OCI-M1 (cell line): ENCODE data around the gene COG2.
"Not testable (repeated sequence)": the region's sequence is repeated elsewhere in the genome, so short reads cannot be mapped to it uniquely, and the experiment has no call there.

Experiments used
- DNase-seq: peaks from one replicate; lab custom pipeline; 2025; lab: John Stamatoyannopoulos, UW

The COG2 gene

GRCh38 chr1:230642263-230642959 lies at the start of gene COG2:
TSS of gene COG2 (plus strand) at chr1:230642481. CDS start at chr1:230642607, 126 bp downstream.
- peak; percentile 97 for DNase-seq

GRCh38 chr1:230592848-230593414 lies 49.4 kb upstream of the COG2 start:
- DNase-seq = no peak

- DNase-seq = no peak
Measured at GRCh38 chr1:230594214-230594773, 48.0 kb upstream of the COG2 start.

GRCh38 chr1:230595181-230595580 lies 47.1 kb upstream of the COG2 start:
- DNase-seq = no peak

GRCh38 chr1:230596306-230596705 lies 46.0 kb upstream of the COG2 start:
- DNase-seq = no peak

- DNase-seq = no peak
Measured at GRCh38 chr1:230598745-230599144, 43.5 kb upstream of the COG2 start.

GRCh38 chr1:230599926-230600656 lies 42.2 kb upstream of the COG2 start:
- no peak for DNase-seq

GRCh38 chr1:230600657-230601400 lies 41.5 kb upstream of the COG2 start:
- DNase-seq = not testable (repeated sequence)

- DNase-seq = no peak
Measured at GRCh38 chr1:230609208-230609607, 33.1 kb upstream of the COG2 start.

GRCh38 chr1:230610589-230610988 lies 31.7 kb upstream of the COG2 start:
- DNase-seq = no peak

GRCh38 chr1:230611128-230611877 lies 31.0 kb upstream of the COG2 start:
- DNase-seq = no peak

GRCh38 chr1:230611878-230612235 lies 30.4 kb upstream of the COG2 start:
- no peak for DNase-seq

- no peak for DNase-seq
Measured at GRCh38 chr1:230612651-230613050, 29.6 kb upstream of the COG2 start.

GRCh38 chr1:230614121-230614520 lies 28.2 kb upstream of the COG2 start:
- DNase-seq = no peak

- peak; percentile 17 for DNase-seq
Measured at GRCh38 chr1:230618537-230618936, 23.7 kb upstream of the COG2 start.

- DNase-seq = no peak
Measured at GRCh38 chr1:230620649-230621323, 21.5 kb upstream of the COG2 start.

- no peak for DNase-seq
Measured at GRCh38 chr1:230621324-230622030, 20.8 kb upstream of the COG2 start.

GRCh38 chr1:230622151-230622550 lies 20.1 kb upstream of the COG2 start:
- no peak for DNase-seq

- no peak for DNase-seq
Measured at GRCh38 chr1:230624097-230624713, 18.1 kb upstream of the COG2 start.

GRCh38 chr1:230626232-230626631 lies 16.0 kb upstream of the COG2 start:
- no peak for DNase-seq
